DMS53 (cell line): ENCODE measurements around the gene CAMTA1.
"Not testable (repeated sequence)": the region's sequence is repeated elsewhere in the genome, so short reads cannot be mapped to it uniquely, and the experiment has no call there.

Experiments
- DNase-seq: peaks from one replicate; lab custom pipeline; 2025; lab: John Stamatoyannopoulos, UW

CAMTA1 gene

DNA sequence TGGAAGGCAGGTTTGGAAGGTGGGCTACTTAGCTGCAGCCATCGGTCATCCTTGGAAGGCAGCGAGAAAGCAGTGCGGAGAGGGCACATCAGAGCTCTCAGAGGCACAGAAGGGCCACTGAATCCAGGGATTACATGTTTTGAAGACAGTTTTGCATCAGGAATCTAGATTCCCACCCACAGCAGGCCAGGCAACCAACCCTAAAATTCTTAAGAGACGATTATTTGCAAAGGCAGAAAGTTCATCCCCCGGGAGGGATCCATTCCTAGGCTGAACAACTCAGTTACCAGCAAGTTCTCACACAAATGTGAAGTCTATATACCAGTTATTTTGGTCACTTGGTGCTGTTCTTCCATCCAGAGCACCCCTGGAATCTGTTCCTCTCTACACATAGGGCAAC lies 528.6 kb downstream of the CAMTA1 start:
- no peak for DNase-seq

GRCh38 chr1:7315316-7315715 lies 530.1 kb downstream of the CAMTA1 start:
- no peak for DNase-seq

GRCh38 chr1:7315946-7316345 lies 530.7 kb downstream of the CAMTA1 start:
- DNase-seq, result no peak

- DNase-seq, result no peak
These were observed 532.6 kb downstream of the CAMTA1 start for GRCh38 chr1:7317888-7318287.

DNA sequence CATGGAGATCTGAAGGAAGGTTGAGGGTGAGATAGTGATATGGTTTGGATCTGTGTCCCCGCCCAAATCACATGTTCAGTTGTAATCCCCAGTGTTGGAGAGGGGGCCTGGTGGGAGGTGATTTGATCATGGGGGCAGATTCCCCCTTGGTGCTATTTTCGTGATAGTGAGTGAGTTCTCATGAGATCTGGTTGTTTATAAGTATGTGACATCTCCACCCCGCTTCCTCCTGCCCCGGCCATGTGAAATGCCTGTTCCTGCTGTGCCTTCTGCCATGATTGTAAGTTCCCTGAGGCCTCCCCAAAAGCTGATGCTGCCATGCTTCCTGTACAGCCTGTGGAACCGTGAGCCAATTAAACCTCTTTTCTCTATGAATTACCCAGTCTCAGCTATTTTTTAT lies 533.9 kb downstream of the CAMTA1 start:
- no peak for DNase-seq

- no peak for DNase-seq
These were observed 535.4 kb downstream of the CAMTA1 start for GRCh38 chr1:7320661-7321060.

- no peak for DNase-seq
These were observed 537.1 kb downstream of the CAMTA1 start for GRCh38 chr1:7322283-7322785.

DNA sequence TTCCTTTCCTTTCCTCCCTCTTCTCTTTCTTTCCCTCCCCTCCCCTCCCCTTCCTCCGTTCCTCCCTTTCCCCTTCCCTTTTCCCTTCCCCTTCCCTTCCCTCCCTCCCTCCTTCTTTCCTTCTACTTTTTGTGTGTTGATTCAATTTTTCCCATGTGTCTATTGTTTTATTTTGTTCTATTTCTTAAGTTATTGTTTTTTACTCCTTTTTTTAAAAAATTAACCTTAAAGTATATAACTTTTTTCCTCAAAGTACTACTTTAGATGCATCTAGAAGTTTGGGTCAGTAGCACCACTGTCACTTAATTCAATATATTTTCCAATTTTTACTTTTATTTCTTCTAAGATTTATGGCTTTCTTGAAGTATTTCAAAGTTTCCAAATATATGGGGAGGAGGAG lies 537.7 kb downstream of the CAMTA1 start:
- no peak for DNase-seq

DNA sequence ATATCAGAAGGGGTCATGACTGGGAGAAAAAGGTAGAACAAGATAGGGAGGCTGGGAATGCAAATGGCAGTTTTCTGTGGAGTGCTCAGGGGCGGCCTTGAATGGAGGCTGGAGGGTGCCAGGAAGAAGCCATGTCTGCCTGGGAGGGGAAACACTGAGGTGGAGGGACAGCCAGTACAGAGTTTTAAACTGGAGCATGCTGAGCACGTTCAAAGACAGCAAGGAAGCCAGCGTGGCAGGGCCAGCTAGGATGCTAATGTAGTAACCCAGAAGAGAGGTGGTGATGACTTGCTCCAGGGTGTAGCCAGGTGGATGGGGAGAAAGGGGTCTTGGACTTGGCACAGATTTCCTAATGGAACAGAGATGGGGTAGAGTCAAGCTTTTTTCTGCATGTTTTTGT lies 540.0 kb downstream of the CAMTA1 start:
- no peak for DNase-seq

- no peak for DNase-seq
These were observed 541.1 kb downstream of the CAMTA1 start for GRCh38 chr1:7326366-7326765.

- DNase-seq, result no peak
These were observed 542.6 kb downstream of the CAMTA1 start for GRCh38 chr1:7327849-7328248.

- DNase-seq, result no peak
These were observed 544.8 kb downstream of the CAMTA1 start for GRCh38 chr1:7329868-7330615.

- not testable (repeated sequence) for DNase-seq
These were observed 545.5 kb downstream of the CAMTA1 start for GRCh38 chr1:7330726-7331125.

- DNase-seq, result no peak
These were observed 546.8 kb downstream of the CAMTA1 start for GRCh38 chr1:7331926-7332535.

GRCh38 chr1:7333094-7333493 lies 547.8 kb downstream of the CAMTA1 start:
- DNase-seq, result no peak

GRCh38 chr1:7333620-7334019 lies 548.4 kb downstream of the CAMTA1 start:
- no peak for DNase-seq

DNA sequence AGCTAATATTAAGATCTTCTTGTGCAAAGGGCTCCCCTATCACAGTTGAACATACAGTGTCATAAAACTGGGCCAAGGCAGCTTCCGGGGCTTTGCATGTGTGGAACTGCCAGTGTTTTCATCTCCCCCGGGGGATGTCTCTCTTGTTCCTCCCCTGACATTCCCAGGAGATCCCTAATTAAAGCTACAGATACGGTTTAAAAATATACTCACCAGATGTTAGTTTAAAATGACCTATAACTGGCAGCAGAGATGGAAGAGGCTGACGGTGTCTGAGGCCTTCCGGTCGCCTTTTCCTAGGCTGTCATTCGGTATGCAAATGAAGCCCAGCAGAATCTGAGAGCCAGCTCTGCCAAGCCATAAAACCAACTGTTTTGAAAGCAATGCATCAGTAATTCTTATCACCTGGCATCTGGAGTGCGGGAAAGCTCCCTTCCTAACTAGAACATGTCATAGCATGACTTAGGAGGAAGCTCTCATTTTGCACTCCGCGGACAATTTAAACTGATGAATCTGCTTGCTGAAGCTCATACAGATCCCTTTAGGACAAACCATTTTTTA lies 549.3 kb downstream of the CAMTA1 start:
- peak; percentile 29 for DNase-seq

GRCh38 chr1:7335224-7335879 lies 550.1 kb downstream of the CAMTA1 start:
- peak; percentile 48 for DNase-seq

DNA sequence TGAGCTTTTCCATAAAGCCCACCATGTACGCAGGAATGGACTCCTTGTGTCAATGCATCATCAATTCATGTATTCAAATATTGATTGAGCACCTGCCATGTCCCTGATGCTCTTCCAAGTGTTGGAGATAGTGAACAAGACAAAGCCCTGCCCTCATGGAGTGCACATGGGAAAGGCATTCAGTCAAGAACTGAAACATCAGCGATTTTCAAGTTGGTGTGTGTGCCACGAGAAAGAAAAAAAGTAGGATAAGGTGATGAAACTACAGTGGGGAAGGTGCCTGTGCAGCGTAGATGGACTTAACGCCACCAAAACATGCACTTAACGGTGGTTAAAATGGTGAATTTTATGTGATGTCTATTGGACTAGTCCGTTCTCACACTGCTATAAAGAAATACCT lies 553.2 kb downstream of the CAMTA1 start:
- no peak for DNase-seq

DNA sequence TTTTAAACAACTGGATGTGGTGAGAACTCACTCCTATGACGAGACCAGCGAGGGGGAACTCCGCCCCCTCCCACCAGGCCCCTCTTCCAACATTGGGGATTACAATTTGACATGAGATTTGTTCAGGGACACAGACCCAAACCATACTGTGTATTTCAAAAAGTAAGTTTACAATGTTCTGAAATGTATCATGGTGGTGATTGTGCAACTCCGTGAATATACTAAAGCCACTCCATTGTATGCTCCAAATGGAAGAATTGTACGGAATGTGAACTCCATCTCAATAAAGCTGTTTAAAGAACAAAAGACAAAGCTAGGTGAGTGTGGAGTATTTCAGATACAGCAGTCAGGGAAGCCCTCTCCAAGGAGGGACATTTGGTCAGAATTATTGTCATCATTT lies 553.8 kb downstream of the CAMTA1 start:
- DNase-seq, result no peak

GRCh38 chr1:7339953-7340352 lies 554.7 kb downstream of the CAMTA1 start:
- no peak for DNase-seq

GRCh38 chr1:7341145-7341905 lies 556.1 kb downstream of the CAMTA1 start:
- no peak for DNase-seq
